HG03575 (cell line): ENCODE measurements around the gene EIF3F.
"Not testable (repeated sequence)": the region's sequence is repeated elsewhere in the genome, so short reads cannot be mapped to it uniquely, and the experiment has no call there.

Experiments used
- ATAC-seq: cut with Tn5 transposase; IDR thresholded peaks from one replicate; pipeline ENCODE4 v1.9.1; 2021; ENCODE audit not compliant: unreplicated experiment, insufficient number of reproducible peaks, low FRiP score; ENCODE audit errors: extremely low read depth

EIF3F gene

GRCh38 chr11:7983832-7984590 is 3.1 kb upstream of the EIF3F start:
- no peak for ATAC-seq

GRCh38 chr11:7987560-7987883 is 385 bp downstream of the EIF3F start:
- ATAC-seq, result not testable (repeated sequence)

- no peak for ATAC-seq
These were observed 7.6 kb downstream of the EIF3F start for GRCh38 chr11:7994581-7995278.

- no peak for ATAC-seq
These were observed 12.7 kb downstream of the EIF3F start for GRCh38 chr11:7999795-8000194.

GRCh38 chr11:8000390-8000789 is 13.3 kb downstream of the EIF3F start:
- ATAC-seq, result no peak

- no peak for ATAC-seq
These were observed 15.5 kb downstream of the EIF3F start for GRCh38 chr11:8002676-8003075.

GRCh38 chr11:8003187-8003586 is 16.1 kb downstream of the EIF3F start:
- no peak for ATAC-seq

- no peak for ATAC-seq
These were observed 16.9 kb downstream of the EIF3F start for GRCh38 chr11:8004008-8004407.

- no peak for ATAC-seq
These were observed 18.4 kb downstream of the EIF3F start for GRCh38 chr11:8005556-8005955.

GRCh38 chr11:8006349-8006977 is 19.3 kb downstream of the EIF3F start:
- no peak for ATAC-seq

GRCh38 chr11:8008212-8008611 is 21.1 kb downstream of the EIF3F start:
- no peak for ATAC-seq

GRCh38 chr11:8009856-8010255 is 22.7 kb downstream of the EIF3F start:
- no peak for ATAC-seq

GRCh38 chr11:8011371-8011770 is 24.2 kb downstream of the EIF3F start:
- ATAC-seq, result no peak

- ATAC-seq, result no peak
These were observed 24.9 kb downstream of the EIF3F start for GRCh38 chr11:8011981-8012444.

- no peak for ATAC-seq
These were observed 26.7 kb downstream of the EIF3F start for GRCh38 chr11:8013833-8014232.

- no peak for ATAC-seq
These were observed 28.7 kb downstream of the EIF3F start for GRCh38 chr11:8015753-8016239.

- ATAC-seq, result no peak
These were observed 29.3 kb downstream of the EIF3F start for GRCh38 chr11:8016440-8016839.

GRCh38 chr11:8017071-8017470 is 29.9 kb downstream of the EIF3F start:
- ATAC-seq, result no peak

- no peak for ATAC-seq
These were observed 30.9 kb downstream of the EIF3F start for GRCh38 chr11:8017894-8018483.
